K562 (cell line): Measurements from ENCODE around the gene ADRB2. TPM values are rescaled to one million over a fixed set of nuclear protein-coding genes. Genes with fewer than 3 reads are reported as not detected.

Experiments
- ATAC-seq: fragments of 200-7000 bp; cut with Tn5 transposase; 3 replicates; pipeline ENCODE4 v1.9.1; 2020; ENCODE audit warnings: moderate library complexity
- BruUV-seq: library from RNA; stranded (reverse); fragments of 400-500 nt; replicated peaks from 2 replicates; lab custom pipeline; 2021; lab: Mats Ljungman, UMichigan
- CTCF ChIA-PET: fragments of 300-600 bp; formaldehyde crosslinking; extraction: SDS; loops from one replicate; lab custom pipeline; 2021; ENCODE audit warnings: low intra/inter-chr PET ratio; lab: Yijun Ruan, JAX
- POLR2A ChIA-PET: fragments of 300-600, 350-650 bp; sonication (Branson Sonifier 250); formaldehyde crosslinking; extraction: SDS; loops from one replicate; lab custom pipeline; 2021; ENCODE audit warnings: antibody characterized with exemption, inconsistent platforms; lab: Yijun Ruan, JAX
- DNase-seq, 4 experiments: peaks; one replicate each; pipeline versions ENCODE4 v3.0.0 to v3.0.0-alpha.2; 2011 to 2018; ENCODE audit warnings: low spot score in 3 of 4, mixed read lengths in 3 of 4; ENCODE audit errors: extremely low read depth in 1 of 4
- FAIRE-seq: peaks from 2 replicates; lab custom pipeline; 2011; peaks lifted over from hg19 to GRCh38; lab: Jason Lieb, UNC
- H2AFZ ChIP-seq: 2 replicates; pipeline ENCODE4 v1.6.0; 2011; ENCODE audit warnings: low read depth, low read length, control low read depth, inconsistent platforms
- H3K27ac ChIP-seq: fragments of 200-600 bp; 3 replicates; pipeline ENCODE4 v1.8.0; 2011; ENCODE audit warnings: low read depth, mild to moderate bottlenecking, control low read depth, inconsistent platforms, low read length, moderate library complexity, mixed read lengths; ENCODE audit errors: extremely low read depth
- H3K27me3 ChIP-seq, 2 experiments: fragments of 300-600 bp in 1 of 2; 2 replicates in 1 of 2; 3 replicates in 1 of 2; pipeline versions ENCODE4 v1.6.0 to v1.8.0; 2011; ENCODE audit warnings: inconsistent platforms in 2 of 2, low read length in 2 of 2, mild to moderate bottlenecking in 1 of 2, mixed read lengths in 1 of 2, moderate library complexity in 1 of 2; ENCODE audit not compliant: control insufficient read depth in 2 of 2, insufficient read depth in 2 of 2
- H3K36me3 ChIP-seq: fragments of 300-600 bp; 3 replicates; pipeline ENCODE4 v1.8.0; 2011; ENCODE audit warnings: mild to moderate bottlenecking, low read length, inconsistent platforms; ENCODE audit not compliant: control insufficient read depth, insufficient read depth
- H3K4me1 ChIP-seq, 2 experiments: fragments of 200-600 bp in 1 of 2; replicated peaks in 1 of 2; 2 replicates in 1 of 2; 3 replicates in 1 of 2; pipeline versions ENCODE4 v1.5.1 to v1.8.0; 2011; ENCODE audit warnings: inconsistent platforms in 2 of 2, low read length in 2 of 2, mild to moderate bottlenecking in 1 of 2, mixed read lengths in 1 of 2, moderate library complexity in 1 of 2; ENCODE audit not compliant: control insufficient read depth in 2 of 2, insufficient read depth in 2 of 2
- H3K4me2 ChIP-seq: 2 replicates; pipeline ENCODE4 v1.6.1; 2011; ENCODE audit warnings: low read length, control low read depth, inconsistent platforms, mixed read lengths; ENCODE audit not compliant: insufficient read depth
- H3K4me3 ChIP-seq: fragments of 200-600 bp; sonication (generic), shearing (Covaris generic); 2 replicates; pipeline ENCODE4 v1.5.1; 2016; ENCODE audit warnings: control low read depth, inconsistent platforms
- H3K79me2 ChIP-seq: fragments of 200-600 bp; 3 replicates; pipeline ENCODE4 v1.8.0; 2011; ENCODE audit warnings: low read length, inconsistent platforms; ENCODE audit not compliant: control insufficient read depth, insufficient read depth
- H3K9ac ChIP-seq, 2 experiments: 2 replicates each; pipeline versions ENCODE4 v1.6.0 to v1.6.1; 2011; ENCODE audit warnings: low read depth in 2 of 2, low read length in 2 of 2, control low read depth in 1 of 2, inconsistent platforms in 1 of 2, mild to moderate bottlenecking in 1 of 2, mixed read lengths in 1 of 2; ENCODE audit not compliant: insufficient read depth in 1 of 2
- H3K9me1 ChIP-seq: one replicate; pipeline ENCODE4 v1.6.0; 2011; ENCODE audit warnings: inconsistent platforms, mild to moderate bottlenecking, low read length, moderate library complexity; ENCODE audit not compliant: control insufficient read depth, insufficient read depth
- H3K9me3 ChIP-seq: replicated peaks from 2 replicates; pipeline ENCODE4 v1.5.1; 2011; ENCODE audit warnings: low read depth, low read length, inconsistent platforms; ENCODE audit not compliant: control insufficient read depth, insufficient read depth
- H4K20me1 ChIP-seq: replicated peaks from 2 replicates; pipeline ENCODE4 v1.6.1; 2011; ENCODE audit warnings: low read length, inconsistent platforms, mixed read lengths; ENCODE audit not compliant: control insufficient read depth, insufficient read depth
- MAFG ChIP-seq: fragments of 450-650 bp; conservative IDR thresholded peaks from 2 replicates; pipeline ENCODE4 v1.6.1; 2016; ENCODE audit warnings: missing genetic modification characterization, missing compliant biosample characterization
- NR2C1 ChIP-seq, 2 experiments: fragments of 450-650 bp; IDR thresholded peaks; 2 replicates each; pipeline ENCODE4 v1.6.1; 2017; ENCODE audit warnings: mild to moderate bottlenecking in 2 of 2, antibody characterized with exemption in 1 of 2, inconsistent platforms in 1 of 2, missing compliant biosample characterization in 1 of 2, missing genetic modification characterization in 1 of 2
- PRDM10 ChIP-seq: fragments of 450-650 bp; IDR thresholded peaks from 2 replicates; pipeline ENCODE4 v1.6.1; 2018; ENCODE audit not compliant: partially characterized antibody
- ZNF316 ChIP-seq: fragments of 450-650 bp; IDR thresholded peaks from 2 replicates; pipeline ENCODE4 v1.6.1; 2016
- WGBS: fragments of 100-300 bp; shearing (Covaris generic); methylation state at CpG from one replicate; pipeline ENCODE4 v1.1.6; 2016; ENCODE audit warnings: low coverage, mixed read lengths; ENCODE audit not compliant: insufficient coverage; ENCODE audit errors: missing lambda C conversion rate; 5-methylcytosine and 5-hydroxymethylcytosine counted together
- in situ Hi-C: fragments of 300-500 bp; cut with MboI; formaldehyde crosslinking; loops from 4 replicates; pipeline ENCODE4 v1.15.0; 2018; ENCODE audit warnings: inconsistent platforms, mixed read lengths
- intact Hi-C: fragments of 100-400 bp; cut with micrococcal nuclease; formaldehyde crosslinking; loops from 2 replicates; pipeline ENCODE4 v1.14.2; 2022
- polyA plus RNA-seq, 8 experiments: library from polyadenylated mRNA; depleted of rRNA in 4 of 8; stranded (reverse) in 5 of 8; unstranded in 3 of 8; fragments of >200 nt; fragmentation: Nextera tagmentation in 2 of 8; fragmentation: Illumina TruSeq in 1 of 8; extraction: Ambion mirVana in 2 of 8; extraction: Trizol in 1 of 8; gene quantifications; 2 replicates each; pipeline versions ENCODE4 v1.2.1 to v1.2.3, GENCODE V29; 2011 to 2014; ENCODE audit warnings: inconsistent platforms in 1 of 8, missing spikeins in 1 of 8
- total RNA-seq, 7 experiments: library from RNA; depleted of rRNA in 6 of 7; stranded (reverse); fragments of >200 nt in 6 of 7; fragmentation: Illumina TruSeq in 2 of 7; extraction: Trizol in 2 of 7; gene quantifications; 2 replicates each; pipeline versions ENCODE4 v1.2.1 to v1.2.3, GENCODE V29; 2011 to 2021; ENCODE audit warnings: low replicate concordance in 1 of 7

The ADRB2 gene
- total and polyA plus RNA-seq, 9 of the 15 experiments (the other 6 are each of a cell fraction or from before 2014, with no cell fraction given): 0.01 to 0.18 (median 0.04) TPM; not detected in 2

DNA sequence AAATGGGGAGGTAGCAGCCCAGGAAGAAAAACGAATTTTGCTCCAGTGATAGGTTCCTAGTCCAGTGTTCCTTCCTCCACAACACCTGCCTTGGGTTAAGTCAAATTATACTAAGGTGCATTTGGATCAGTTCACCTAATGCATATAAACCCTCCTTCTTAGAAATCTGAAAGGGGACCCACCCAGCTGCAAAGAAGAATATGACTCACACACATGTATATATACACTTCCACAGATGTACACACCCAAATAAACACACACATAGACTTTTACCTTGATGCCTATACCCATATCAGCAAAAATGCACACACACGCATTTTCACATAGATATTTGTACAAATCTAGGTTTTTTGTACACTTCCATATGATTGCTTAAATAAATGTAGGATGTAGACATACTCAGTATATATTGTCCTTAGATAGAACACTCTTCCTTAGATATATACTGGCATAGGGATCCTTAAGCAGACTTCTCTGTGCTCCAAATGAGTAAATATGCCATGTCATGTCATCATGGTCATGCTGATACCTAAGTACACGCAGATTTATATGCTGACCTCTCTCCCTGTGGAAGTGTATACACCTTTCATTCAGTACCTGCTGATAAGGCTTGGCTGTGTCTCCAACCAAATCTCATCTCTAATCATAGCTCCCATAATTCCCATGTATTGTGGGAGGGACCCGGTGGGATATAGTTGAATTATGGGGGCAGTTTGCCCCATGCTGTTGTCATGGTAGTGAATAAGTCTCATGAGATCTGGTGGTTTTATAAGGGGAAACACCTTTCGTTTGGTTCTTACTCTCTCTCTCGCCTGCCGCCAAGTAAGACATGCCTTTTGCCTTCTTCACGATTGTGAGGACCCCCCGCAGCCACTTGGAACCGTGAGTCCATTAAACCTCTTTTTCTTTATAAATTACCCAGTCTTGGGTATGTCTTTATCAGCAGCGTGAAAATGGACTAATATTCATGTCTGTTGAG lies 10.2 kb downstream of the ADRB2 start:
- no peak for ATAC-seq
- DNase-seq: no peak
- no TSS peak for BruUV-seq
- in situ Hi-C loops (no loop called here), intact Hi-C loops (loop anchor here (10.0 kb wide), 1 partner anchor 158 kb away; no protein-coding TSS in a partner anchor)
- H3K9ac ChIP-seq: no peak overlapping the region
- H3K27ac ChIP-seq: no peak overlapping the region
- no peaks in the 10 kb centered on the region for H3K9me3 ChIP-seq
- 2% methylated on average over 11 of the region's 11 CpGs for WGBS
- ChIA-PET POLR2A (no interaction called here), CTCF (no interaction called here)
- H3K4me2 ChIP-seq: no peak overlapping the region
- H3K79me2 ChIP-seq: no peaks in the 10 kb centered on the region
- H4K20me1 ChIP-seq: no peaks in the 10 kb centered on the region
- no peaks in the 10 kb centered on the region for H3K4me1 ChIP-seq
- no peaks in the 10 kb centered on the region for H3K9me1 ChIP-seq
- H3K4me3 ChIP-seq: no peak overlapping the region
- peaks cover 23 to 25% of the 10 kb centered on the region in 2 experiments; a peak in 4 of 5 replicates for H3K27me3 ChIP-seq
- H2AFZ ChIP-seq: no peak overlapping the region
- TF ChIP-seq PRDM10 (no peak), NR2C1 (IDR thresholded peaks at IDR 0.05) (no peak), NR2C1 (tag; IDR thresholded peaks at IDR 0.05) (no peak), ZNF316 (peak; percentile 48), MAFG (tag) (peak; percentile 70)
- no peak for FAIRE-seq
- no peaks in the 10 kb centered on the region for H3K36me3 ChIP-seq
